DND-41 (cell line): ENCODE measurements around the gene HGS.

Experiments used
- CTCF ChIP-seq: IDR thresholded peaks from 2 replicates; pipeline ENCODE4 v1.5.1; 2012; ENCODE audit warnings: borderline replicate concordance, low read length, moderate library complexity, mild to moderate bottlenecking; ENCODE audit not compliant: poor library complexity, severe bottlenecking; ENCODE audit errors: extremely low read depth
- EZH2 ChIP-seq: IDR thresholded peaks from 3 replicates; pipeline ENCODE4 v1.6.1; 2012; ENCODE audit warnings: borderline replicate concordance, low read depth, mild to moderate bottlenecking, moderate library complexity, low read length, inconsistent platforms; ENCODE audit not compliant: severe bottlenecking

- no peak for TF ChIP-seq CTCF
- TF ChIP-seq EZH2 = no peak
Observed at GRCh38 chr17:81727324-81728031, 43.7 kb downstream of the HGS start.
